ENCODE results near the gene KCNH3. TPM values are rescaled to one million over a fixed set of nuclear protein-coding genes. Genes with fewer than 3 reads are reported as not detected.
A peak's percentile ranks its signal among the peaks of the same experiment; 100 is the strongest.

The KCNH3 gene
- total and polyA plus RNA-seq, 2 donors (not counting 1 experiment from before 2014, with no cell fraction given), result 0.05 to 0.17 TPM

GRCh38 chr12:49557917-49558215 is 19.0 kb downstream of the KCNH3 start:
- no peak overlapping the region for H3K27ac ChIP-seq (ENCODE audit: insufficient read depth, low read length)
- H2AFZ ChIP-seq (ENCODE audit: low read length), result no peak overlapping the region
- H3K9ac ChIP-seq (ENCODE audit: insufficient read depth, low read length), result no peak overlapping the region
- no peaks in the 10 kb centered on the region for H3K4me1 ChIP-seq (ENCODE audit: control insufficient read depth, extremely low read depth, insufficient read depth, low read length)
- no peaks in the 10 kb centered on the region for H3K9me3 ChIP-seq (ENCODE audit: control insufficient read depth, insufficient read depth, low read depth, low read length)
- H3K27me3 ChIP-seq (ENCODE audit: control insufficient read depth, insufficient read depth, low read length), result no peaks in the 10 kb centered on the region
- H3K4me3 ChIP-seq (replicated peaks in 1 of 4; ENCODE audit: control extremely low read depth in 1 of 4, insufficient read depth in 1 of 4, low read depth in 3 of 4, low read length in 4 of 4), result no peak overlapping the region
- H3K36me3 ChIP-seq (ENCODE audit: control insufficient read depth, insufficient read depth, low read length), result peaks cover 18% of the 10 kb centered on the region
- no peaks in the 10 kb centered on the region for H3K79me2 ChIP-seq (ENCODE audit: control insufficient read depth, insufficient read depth, low read length)
- no peak overlapping the region for H3K4me2 ChIP-seq (ENCODE audit: extremely low read depth, insufficient read depth, low read length)
- TF ChIP-seq EZH2 (IDR thresholded peaks at IDR 0.05; ENCODE audit: low read length, missing control alignments) (no peak), CTCF (conservative IDR thresholded peaks at IDR 0.05 in 1 of 2, IDR thresholded peaks at IDR 0.05 in 1 of 2; ENCODE audit: low read depth in 1 of 2, low read length in 2 of 2) (peak in 1 of 2 donors; percentile 29)
- DNase-seq (ENCODE audit: low read depth in 2 of 2), result no peak
- no peaks in the 10 kb centered on the region for H4K20me1 ChIP-seq (ENCODE audit: control insufficient read depth, extremely low read depth, insufficient read depth, low read length)

DNA sequence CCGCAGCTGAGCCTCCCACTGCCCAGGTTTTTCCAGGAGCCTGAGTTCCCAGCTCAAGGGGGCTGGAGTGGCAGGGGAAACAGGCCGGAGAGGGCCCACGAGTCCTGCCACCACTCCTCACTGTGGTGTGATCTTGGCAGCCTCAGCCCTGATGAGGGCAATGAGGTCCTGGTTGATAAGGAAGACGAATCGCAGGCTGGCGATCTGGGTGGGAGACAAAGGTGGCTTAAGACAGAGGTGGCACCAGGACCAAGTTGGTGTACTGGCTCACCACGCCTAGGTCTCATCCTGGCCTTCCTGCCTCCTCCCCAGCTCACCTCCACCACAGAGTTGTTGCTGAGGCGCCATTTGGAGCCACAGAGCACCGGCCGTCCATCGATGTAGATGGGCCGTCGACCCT is 19.7 kb downstream of the KCNH3 start:
- no peaks in the 10 kb centered on the region for H4K20me1 ChIP-seq (ENCODE audit: control insufficient read depth, extremely low read depth, insufficient read depth, low read length)
- no peak for DNase-seq (ENCODE audit: low read depth in 2 of 2)
- no peak overlapping the region for H2AFZ ChIP-seq (ENCODE audit: low read length)
- no peak overlapping the region for H3K4me2 ChIP-seq (ENCODE audit: extremely low read depth, insufficient read depth, low read length)
- no peak overlapping the region for H3K27ac ChIP-seq (ENCODE audit: insufficient read depth, low read length)
- no peaks in the 10 kb centered on the region for H3K9me3 ChIP-seq (ENCODE audit: control insufficient read depth, insufficient read depth, low read depth, low read length)
- H3K79me2 ChIP-seq (ENCODE audit: control insufficient read depth, insufficient read depth, low read length), result no peaks in the 10 kb centered on the region
- no peak overlapping the region for H3K4me3 ChIP-seq (replicated peaks in 1 of 4; ENCODE audit: control extremely low read depth in 1 of 4, insufficient read depth in 1 of 4, low read depth in 3 of 4, low read length in 4 of 4)
- no peaks in the 10 kb centered on the region for H3K4me1 ChIP-seq (ENCODE audit: control insufficient read depth, extremely low read depth, insufficient read depth, low read length)
- no peaks in the 10 kb centered on the region for H3K27me3 ChIP-seq (ENCODE audit: control insufficient read depth, insufficient read depth, low read length)
- TF ChIP-seq CTCF (conservative IDR thresholded peaks at IDR 0.05 in 1 of 2, IDR thresholded peaks at IDR 0.05 in 1 of 2; ENCODE audit: low read depth in 1 of 2, low read length in 2 of 2), result no peak
- TF ChIP-seq EZH2 (IDR thresholded peaks at IDR 0.05; ENCODE audit: low read length, missing control alignments), result no peak
- H3K9ac ChIP-seq (ENCODE audit: insufficient read depth, low read length), result no peak overlapping the region
- peaks cover 22% of the 10 kb centered on the region for H3K36me3 ChIP-seq (ENCODE audit: control insufficient read depth, insufficient read depth, low read length)

DNA sequence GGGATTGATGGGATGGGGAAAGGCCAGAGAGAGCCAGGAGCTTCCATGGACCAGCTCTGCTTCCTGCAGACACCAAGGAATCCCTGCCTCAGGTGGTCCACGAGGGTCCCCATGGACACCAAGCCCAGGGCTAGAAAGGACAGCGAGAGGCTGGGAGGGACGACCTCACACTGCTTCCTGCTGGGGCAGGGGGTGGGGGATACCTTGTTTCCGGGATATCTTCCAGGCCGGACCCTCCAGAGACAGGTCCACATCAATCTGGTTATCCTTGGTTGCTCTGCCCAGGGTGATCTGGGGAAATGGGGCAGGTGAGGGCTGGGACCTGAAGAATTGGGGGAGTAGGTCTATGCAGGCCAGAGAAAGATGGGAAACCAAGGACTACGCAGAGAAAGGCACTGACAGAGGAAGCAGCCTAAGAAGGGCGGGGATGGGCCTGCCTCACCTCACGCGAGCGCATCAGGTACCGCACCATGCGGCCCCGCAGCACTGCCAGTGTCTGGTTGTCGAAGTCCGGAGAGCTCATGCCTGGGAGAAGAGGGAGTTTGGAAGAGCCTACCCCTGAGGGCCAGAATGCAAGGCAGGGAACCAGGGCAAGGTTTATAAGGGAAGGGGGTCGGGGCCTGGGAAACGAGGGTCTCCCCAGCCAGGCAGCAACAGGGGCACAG is 20.3 kb downstream of the KCNH3 start:
- H3K27ac ChIP-seq (ENCODE audit: insufficient read depth, low read length), result no peak overlapping the region
- H3K4me2 ChIP-seq (ENCODE audit: extremely low read depth, insufficient read depth, low read length), result no peak overlapping the region
- H3K9ac ChIP-seq (ENCODE audit: insufficient read depth, low read length), result no peak overlapping the region
- no peak overlapping the region for H3K4me3 ChIP-seq (replicated peaks in 1 of 4; ENCODE audit: control extremely low read depth in 1 of 4, insufficient read depth in 1 of 4, low read depth in 3 of 4, low read length in 4 of 4)
- DNase-seq (ENCODE audit: low read depth in 2 of 2), result no peak
- H2AFZ ChIP-seq (ENCODE audit: low read length), result no peak overlapping the region
- no peaks in the 10 kb centered on the region for H3K9me3 ChIP-seq (ENCODE audit: control insufficient read depth, insufficient read depth, low read depth, low read length)
- TF ChIP-seq CTCF (conservative IDR thresholded peaks at IDR 0.05 in 1 of 2, IDR thresholded peaks at IDR 0.05 in 1 of 2; ENCODE audit: low read depth in 1 of 2, low read length in 2 of 2) (no peak), EZH2 (IDR thresholded peaks at IDR 0.05; ENCODE audit: low read length, missing control alignments) (no peak)
- H3K36me3 ChIP-seq (ENCODE audit: control insufficient read depth, insufficient read depth, low read length), result peaks cover 27% of the 10 kb centered on the region
- H3K4me1 ChIP-seq (ENCODE audit: control insufficient read depth, extremely low read depth, insufficient read depth, low read length), result no peaks in the 10 kb centered on the region
- no peaks in the 10 kb centered on the region for H3K79me2 ChIP-seq (ENCODE audit: control insufficient read depth, insufficient read depth, low read length)
- H4K20me1 ChIP-seq (ENCODE audit: control insufficient read depth, extremely low read depth, insufficient read depth, low read length), result no peaks in the 10 kb centered on the region
- no peaks in the 10 kb centered on the region for H3K27me3 ChIP-seq (ENCODE audit: control insufficient read depth, insufficient read depth, low read length)
